HTR-8/SVneo (cell line): ENCODE results near the gene FCN1.

ENCODE experiments used
- DNase-seq: peaks from one replicate; pipeline ENCODE4 v3.0.0; 2011; ENCODE audit warnings: low spot score, mixed read lengths; ENCODE audit not compliant: insufficient read length
- FAIRE-seq: peaks from 2 replicates; lab custom pipeline; 2011; peaks lifted over from hg19 to GRCh38; lab: Jason Lieb, UNC

FCN1 gene

GRCh38 chr9:134881313-134881670 is 36.4 kb downstream of the FCN1 start:
- FAIRE-seq (no peak), DNase-seq (no peak)

GRCh38 chr9:134880484-134881312 is 37.0 kb downstream of the FCN1 start, which contains the start of gene FCN2:
Gene FCN2, plus strand, starts transcription at chr9:134880810. Its CDS starts 12 bp downstream, at chr9:134880822.
- DNase-seq = no peak
- no peak for FAIRE-seq

- FAIRE-seq (no peak), DNase-seq (no peak)
These were observed 37.8 kb downstream of the FCN1 start for GRCh38 chr9:134879664-134880483.

GRCh38 chr9:134877541-134877940 is 40.2 kb downstream of the FCN1 start:
- DNase-seq (no peak), FAIRE-seq (no peak)

- FAIRE-seq (no peak), DNase-seq (no peak)
These were observed 42.3 kb downstream of the FCN1 start for GRCh38 chr9:134875371-134875770.

GRCh38 chr9:134872482-134873231 is 45.1 kb downstream of the FCN1 start:
- DNase-seq (no peak), FAIRE-seq (no peak)

- DNase-seq = no peak
- FAIRE-seq = no peak
These were observed 45.9 kb downstream of the FCN1 start for GRCh38 chr9:134871697-134872340.

- DNase-seq (no peak), FAIRE-seq (no peak)
These were observed 46.7 kb downstream of the FCN1 start for GRCh38 chr9:134870746-134871662.

- FAIRE-seq = no peak
- DNase-seq = no peak
These were observed 47.4 kb downstream of the FCN1 start for GRCh38 chr9:134870301-134870694.

- FAIRE-seq (no peak), DNase-seq (no peak)
These were observed 48.0 kb downstream of the FCN1 start for GRCh38 chr9:134869554-134870300.

- no peak for FAIRE-seq
- no peak for DNase-seq
These were observed 48.8 kb downstream of the FCN1 start for GRCh38 chr9:134868751-134869553.

- DNase-seq (no peak), FAIRE-seq (no peak)
These were observed 49.6 kb downstream of the FCN1 start for GRCh38 chr9:134867917-134868750.

GRCh38 chr9:134864821-134865190 is 52.9 kb downstream of the FCN1 start:
- FAIRE-seq (no peak), DNase-seq (no peak)

GRCh38 chr9:134863941-134864820 is 53.5 kb downstream of the FCN1 start:
- DNase-seq (no peak), FAIRE-seq (no peak)

- DNase-seq (no peak), FAIRE-seq (no peak)
These were observed 54.3 kb downstream of the FCN1 start for GRCh38 chr9:134863306-134863902.
